ENCODE data around the gene UVRAG.

UVRAG gene

GRCh38 chr11:76107971-76108370, 293.0 kb downstream of the UVRAG start:
- no peak overlapping the region for H3K4me3 ChIP-seq (ENCODE audit: control insufficient read depth, low read depth, low read length)
- TF ChIP-seq, protein P1, sequence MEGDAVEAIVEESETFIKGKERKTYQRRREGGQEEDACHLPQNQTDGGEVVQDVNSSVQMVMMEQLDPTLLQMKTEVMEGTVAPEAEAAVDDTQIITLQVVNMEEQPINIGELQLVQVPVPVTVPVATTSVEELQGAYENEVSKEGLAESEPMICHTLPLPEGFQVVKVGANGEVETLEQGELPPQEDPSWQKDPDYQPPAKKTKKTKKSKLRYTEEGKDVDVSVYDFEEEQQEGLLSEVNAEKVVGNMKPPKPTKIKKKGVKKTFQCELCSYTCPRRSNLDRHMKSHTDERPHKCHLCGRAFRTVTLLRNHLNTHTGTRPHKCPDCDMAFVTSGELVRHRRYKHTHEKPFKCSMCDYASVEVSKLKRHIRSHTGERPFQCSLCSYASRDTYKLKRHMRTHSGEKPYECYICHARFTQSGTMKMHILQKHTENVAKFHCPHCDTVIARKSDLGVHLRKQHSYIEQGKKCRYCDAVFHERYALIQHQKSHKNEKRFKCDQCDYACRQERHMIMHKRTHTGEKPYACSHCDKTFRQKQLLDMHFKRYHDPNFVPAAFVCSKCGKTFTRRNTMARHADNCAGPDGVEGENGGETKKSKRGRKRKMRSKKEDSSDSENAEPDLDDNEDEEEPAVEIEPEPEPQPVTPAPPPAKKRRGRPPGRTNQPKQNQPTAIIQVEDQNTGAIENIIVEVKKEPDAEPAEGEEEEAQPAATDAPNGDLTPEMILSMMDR (IDR thresholded peaks at IDR 0.05; ENCODE audit: control insufficient read depth, insufficient read depth, low read depth, low read length, missing control alignments) = no peak
- DNase-seq (ENCODE audit: low read depth) = peak; percentile 8

DNA sequence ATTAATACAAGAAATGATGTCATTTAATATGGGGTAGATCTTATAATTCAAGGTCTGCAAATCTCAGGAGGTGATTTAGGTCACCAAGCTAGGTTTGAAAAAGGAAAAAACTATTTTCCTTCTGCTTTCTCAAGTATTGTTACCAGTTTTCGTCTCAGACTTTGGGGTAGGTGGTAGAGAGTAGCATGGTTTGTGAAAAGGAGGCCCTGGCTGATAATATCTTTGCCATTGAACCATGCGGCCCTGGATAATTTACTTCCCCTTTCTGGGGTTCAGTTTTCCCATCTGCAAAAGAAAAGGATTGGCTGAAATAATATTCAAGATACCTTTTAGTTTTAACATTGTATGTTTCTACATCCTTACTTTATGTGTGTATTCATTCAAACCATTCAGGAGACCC, 299.2 kb downstream of the UVRAG start:
- no peak overlapping the region for H3K4me3 ChIP-seq (ENCODE audit: control insufficient read depth, low read depth, low read length)
- TF ChIP-seq, protein P1 (IDR thresholded peaks at IDR 0.05; ENCODE audit: control insufficient read depth, insufficient read depth, low read depth, low read length, missing control alignments) = no peak
- no peak for DNase-seq (ENCODE audit: low read depth)

- TF ChIP-seq, protein P1 (IDR thresholded peaks at IDR 0.05; ENCODE audit: control insufficient read depth, insufficient read depth, low read depth, low read length, missing control alignments) = no peak
- H3K4me3 ChIP-seq (ENCODE audit: control insufficient read depth, low read depth, low read length) = no peak overlapping the region
- no peak for DNase-seq (ENCODE audit: low read depth)
Measured at GRCh38 chr11:76115555-76115954, 300.5 kb downstream of the UVRAG start.

DNA sequence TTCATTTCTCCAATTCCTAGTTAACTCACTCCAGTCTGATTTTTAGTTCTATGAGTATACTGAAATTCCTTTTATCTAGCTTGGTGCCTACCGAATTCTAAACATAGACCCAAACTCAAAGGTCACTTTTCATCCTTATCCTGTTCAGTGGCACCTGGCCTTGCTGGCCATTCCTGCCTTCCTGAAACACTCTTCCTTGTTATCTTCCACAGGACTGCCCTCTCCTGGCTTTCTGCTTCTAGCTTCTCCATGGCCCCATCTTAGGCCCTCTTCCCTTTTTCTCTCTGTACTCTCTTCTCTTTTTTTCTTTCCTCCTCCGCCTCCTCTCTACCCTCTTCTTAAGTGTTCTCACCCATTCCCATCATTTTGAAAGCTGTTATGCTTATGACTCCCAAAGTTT, 304.0 kb downstream of the UVRAG start:
- DNase-seq (ENCODE audit: low read depth) = no peak
- TF ChIP-seq, protein P1 (IDR thresholded peaks at IDR 0.05; ENCODE audit: control insufficient read depth, insufficient read depth, low read depth, low read length, missing control alignments) = peak; percentile 7

DNA sequence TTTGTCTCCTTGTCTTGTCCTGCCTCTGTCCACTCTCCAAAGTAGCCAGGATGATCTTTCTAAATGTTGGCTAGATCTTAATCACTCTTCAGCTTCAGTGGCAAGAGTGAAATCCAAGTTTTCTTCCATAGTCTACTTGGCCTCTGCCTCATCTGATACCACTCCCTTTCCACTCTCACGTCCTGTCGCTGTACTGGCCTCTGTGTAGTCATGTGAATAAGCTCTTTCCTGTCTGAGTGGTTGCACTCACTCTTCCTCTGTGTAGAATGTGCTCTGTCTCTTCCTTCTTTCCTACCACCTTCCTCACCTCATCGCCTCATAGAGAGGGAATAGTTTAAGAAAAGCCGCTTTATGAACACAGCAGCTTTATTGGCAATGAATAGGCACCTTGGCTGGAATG, 304.8 kb downstream of the UVRAG start:
- H3K4me3 ChIP-seq (ENCODE audit: control insufficient read depth, low read depth, low read length) = no peak overlapping the region
- TF ChIP-seq, protein P1 (IDR thresholded peaks at IDR 0.05; ENCODE audit: control insufficient read depth, insufficient read depth, low read depth, low read length, missing control alignments) = no peak
- no peak for DNase-seq (ENCODE audit: low read depth)

More for the DNA sequence above, 304.0 kb downstream of the UVRAG start:
- no peak overlapping the region for H3K4me3 ChIP-seq (ENCODE audit: control insufficient read depth, low read depth, low read length)

DNA sequence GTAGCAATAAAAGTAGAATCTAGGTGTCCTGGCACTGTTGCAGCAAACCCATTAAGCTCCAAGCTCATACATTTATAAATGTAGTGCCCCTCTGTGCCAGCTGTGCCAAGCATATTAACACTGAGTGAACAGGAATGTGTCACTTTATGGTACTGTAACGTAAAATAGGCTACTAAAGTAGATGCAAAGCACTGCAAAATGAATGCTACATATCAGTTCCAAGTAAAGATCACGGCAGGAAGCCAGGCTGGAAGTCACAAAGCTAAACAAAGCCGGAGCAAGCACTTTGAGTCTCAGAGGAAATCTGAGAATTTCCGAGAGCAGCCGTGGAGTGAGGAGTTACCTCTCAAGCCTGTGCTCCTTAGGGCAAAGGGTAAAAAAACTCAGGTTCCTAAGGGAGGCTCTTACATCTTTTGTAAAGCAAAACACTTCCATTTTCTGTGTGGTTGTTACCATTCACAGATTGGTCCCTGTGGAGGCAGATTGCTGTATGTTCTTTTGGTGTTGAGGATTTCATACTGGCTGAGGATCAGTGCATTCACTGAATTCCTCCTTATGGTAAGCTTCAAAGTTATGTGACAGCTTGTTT, 305.6 kb downstream of the UVRAG start:
- TF ChIP-seq, protein P1 (IDR thresholded peaks at IDR 0.05; ENCODE audit: control insufficient read depth, insufficient read depth, low read depth, low read length, missing control alignments) = no peak
- no peak for DNase-seq (ENCODE audit: low read depth)
- H3K4me3 ChIP-seq (ENCODE audit: control insufficient read depth, low read depth, low read length) = no peak overlapping the region

Data from AG09309 (cell line).